MCF 10A (cell line): ENCODE measurements around the gene POLR2H. TPM values are rescaled to one million over a fixed set of nuclear protein-coding genes. Genes with fewer than 3 reads are reported as not detected.

Source experiments
- BruUV-seq: library from RNA; stranded (reverse); fragments of 400-500 nt; replicated peaks from 2 replicates; lab custom pipeline; 2021; lab: Mats Ljungman, UMichigan
- CTCF ChIA-PET: fragments of 300-600 bp; sonication (Branson Sonifier 250); formaldehyde crosslinking; extraction: SDS; loops from one replicate; lab custom pipeline; 2021; ENCODE audit warnings: antibody characterized with exemption, inconsistent platforms; lab: Yijun Ruan, JAX
- POLR2A ChIA-PET: fragments of 300-600, 350-650 bp; sonication (Branson Sonifier 250); formaldehyde crosslinking; extraction: SDS; loops from one replicate; lab custom pipeline; 2020; ENCODE audit warnings: antibody characterized with exemption, inconsistent platforms; lab: Yijun Ruan, JAX
- DNase-seq: peaks from one replicate; pipeline ENCODE4 v3.0.0-alpha.2; 2018; ENCODE audit not compliant: unreplicated experiment
- H3K27ac Mint-ChIP-seq: one replicate; pipeline ENCODE4 v1.8.0; 2022; ENCODE audit warnings: mild to moderate bottlenecking, low read depth, mixed read lengths; ENCODE audit not compliant: unreplicated experiment
- H3K27me3 Mint-ChIP-seq: one replicate; pipeline ENCODE4 v1.8.0; 2022; ENCODE audit warnings: mixed read lengths; ENCODE audit not compliant: insufficient read depth, unreplicated experiment
- H3K36me3 Mint-ChIP-seq: one replicate; pipeline ENCODE4 v1.8.0; 2022; ENCODE audit warnings: mild to moderate bottlenecking, moderate library complexity, mixed read lengths; ENCODE audit not compliant: insufficient read depth, unreplicated experiment
- H3K4me1 Mint-ChIP-seq: one replicate; pipeline ENCODE4 v1.8.0; 2022; ENCODE audit warnings: mixed read lengths; ENCODE audit not compliant: insufficient read depth, unreplicated experiment
- H3K4me3 Mint-ChIP-seq: one replicate; pipeline ENCODE4 v1.8.0; 2022; ENCODE audit warnings: mild to moderate bottlenecking, moderate library complexity, mixed read lengths; ENCODE audit not compliant: unreplicated experiment
- H3K9me3 Mint-ChIP-seq: one replicate; pipeline ENCODE4 v1.8.0; 2022; ENCODE audit warnings: mixed read lengths; ENCODE audit not compliant: unreplicated experiment
- CTCF ChIP-seq: fragments of 200-600 bp; IDR thresholded peaks from one replicate; pipeline ENCODE4 v1.8.0; 2022; ENCODE audit warnings: antibody characterized with exemption, mild to moderate bottlenecking; ENCODE audit not compliant: unreplicated experiment
- intact Hi-C: fragments of 100-400 bp; cut with micrococcal nuclease; formaldehyde crosslinking; loops from 2 replicates; pipeline ENCODE4 v1.14.1; 2022
- total RNA-seq: library from RNA; stranded (reverse); gene quantifications from 2 replicates; pipeline ENCODE4 v1.2.3, GENCODE V29; 2022

POLR2H gene
- total RNA-seq, 1 experiment from 2014 or later = 91.5 TPM

- Mint-ChIP-seq H3K4me1 (no peaks in the 10 kb centered on the region), H3K27ac (no peak overlapping the region), H3K27me3 (peaks cover 19% of the 10 kb centered on the region), H3K4me3 (no peak overlapping the region), H3K9me3 (no peaks in the 10 kb centered on the region), H3K36me3 (peaks cover 7% of the 10 kb centered on the region)
- intact Hi-C loops = no loop called here
- BruUV-seq = no TSS peak
- ChIA-PET CTCF (interaction anchor here (0.6 to 1.6 kb wide), 4 partner anchors 18 to 168 kb away, joined by 3 to 7 read pairs (median 3); no protein-coding TSS in a partner anchor), POLR2A (interaction anchor here (0.6 kb wide), 1 partner anchor 53 kb away, joined by 3 read pairs; no protein-coding TSS in a partner anchor)
- TF ChIP-seq CTCF = no peak
- DNase-seq = no peak
Observed at GRCh38 chr3:184389384-184389783, 27.9 kb downstream of the POLR2H start.

- Mint-ChIP-seq H3K4me3 (no peak overlapping the region), H3K4me1 (no peaks in the 10 kb centered on the region), H3K27ac (no peak overlapping the region), H3K9me3 (no peaks in the 10 kb centered on the region), H3K27me3 (peaks cover 19% of the 10 kb centered on the region), H3K36me3 (peaks cover 7% of the 10 kb centered on the region)
- TF ChIP-seq CTCF = no peak
- no TSS peak for BruUV-seq
- intact Hi-C loops = no loop called here
- DNase-seq = no peak
- CTCF ChIA-PET = interaction anchor here (0.6 to 1.6 kb wide), 8 partner anchors 17 to 121 kb away, joined by 3 to 12 read pairs (median 3); no protein-coding TSS in a partner anchor
- POLR2A ChIA-PET = interaction anchor here (0.5 to 0.6 kb wide), 2 partner anchors 30 to 755 kb away, joined by 3 read pairs; no protein-coding TSS in a partner anchor
Observed at GRCh38 chr3:184389935-184390528, 28.5 kb downstream of the POLR2H start.

- Mint-ChIP-seq H3K4me3 (no peak overlapping the region), H3K27me3 (peaks cover 19% of the 10 kb centered on the region), H3K9me3 (no peaks in the 10 kb centered on the region), H3K4me1 (no peaks in the 10 kb centered on the region), H3K27ac (no peak overlapping the region), H3K36me3 (peaks cover 7% of the 10 kb centered on the region)
- ChIA-PET CTCF (interaction anchor here (0.5 to 1.5 kb wide), 7 partner anchors 20 to 173 kb away, joined by 3 to 12 read pairs (median 3); no protein-coding TSS in a partner anchor), POLR2A (interaction anchor here (0.9 kb wide), 1 partner anchor 21 kb away, joined by 5 read pairs; no protein-coding TSS in a partner anchor)
- no TSS peak for BruUV-seq
- intact Hi-C loops = no loop called here
- DNase-seq = no peak
- no peak for TF ChIP-seq CTCF
Observed at GRCh38 chr3:184391266-184391665, 29.8 kb downstream of the POLR2H start.

- Mint-ChIP-seq H3K9me3 (no peaks in the 10 kb centered on the region), H3K4me3 (no peak overlapping the region), H3K27me3 (peaks cover under 1% of the 10 kb centered on the region), H3K36me3 (no peaks in the 10 kb centered on the region), H3K27ac (no peak overlapping the region), H3K4me1 (no peaks in the 10 kb centered on the region)
- no TSS peak for BruUV-seq
- POLR2A ChIA-PET = no interaction called here
- CTCF ChIA-PET = interaction anchor here (0.6 kb wide), 1 partner anchor 409 kb away, joined by 3 read pairs; no protein-coding TSS in a partner anchor
- TF ChIP-seq CTCF = no peak
- DNase-seq = no peak
- intact Hi-C loops = no loop called here
Observed at GRCh38 chr3:184395320-184395660, 33.8 kb downstream of the POLR2H start.
